Peyer's patch (tissue), 4 donors: ENCODE measurements around the gene PC. TPM values are rescaled to one million over a fixed set of nuclear protein-coding genes. Genes with fewer than 3 reads are reported as not detected.

Source experiments
- DNase-seq, 3 donors: peaks; one replicate each; pipeline ENCODE4 v3.0.0-alpha.2; 2017 to 2019
- H3K27ac ChIP-seq, 4 donors: fragments of 200-600 bp; sonication (generic); one replicate each; pipeline ENCODE4 v1.5.1; 2016 to 2019
- H3K27me3 ChIP-seq, 2 donors: fragments of 200-600 bp; sonication (generic); one replicate each; pipeline ENCODE4 v1.5.1; 2019
- H3K36me3 ChIP-seq, 3 donors: fragments of 200-600 bp; sonication (generic); one replicate each; pipeline ENCODE4 v1.5.1; 2016 to 2019
- H3K4me1 ChIP-seq, 4 donors: fragments of 200-600 bp; sonication (generic); one replicate each; pipeline ENCODE4 v1.5.1; 2016 to 2019
- H3K4me3 ChIP-seq, 4 donors: fragments of 200-600 bp; sonication (generic); 1 replicate in 3 of 4; 2 replicates in 1 of 4; pipeline ENCODE4 v1.5.1; 2016 to 2019; ENCODE audit warnings: mild to moderate bottlenecking in 1 of 4
- H3K9me3 ChIP-seq, 4 donors: fragments of 200-600 bp; sonication (generic); one replicate each; pipeline ENCODE4 v1.5.1; 2016 to 2019; ENCODE audit warnings: mild to moderate bottlenecking in 1 of 4
- CTCF ChIP-seq, 6 experiments: fragments of 450-650 bp in 4 of 6; fragments of 200-600 bp in 2 of 6; sonication (generic) in 1 of 6; IDR thresholded peaks; one replicate each; pipeline ENCODE4 v1.5.1; 2017 to 2019; ENCODE audit warnings: antibody characterized with exemption in 6 of 6, mild to moderate bottlenecking in 3 of 6, moderate library complexity in 1 of 6
- POLR2A ChIP-seq, 2 donors: fragments of 450-650 bp; IDR thresholded peaks; one replicate each; pipeline ENCODE4 v1.5.1; 2017; ENCODE audit warnings: antibody characterized with exemption in 2 of 2, mild to moderate bottlenecking in 2 of 2, moderate library complexity in 2 of 2
- total RNA-seq, 4 donors: library from RNA; depleted of rRNA; stranded (reverse); fragments of >200 nt; gene quantifications; one replicate each; pipeline ENCODE4 v1.1.0, GENCODE V29; 2016

The PC gene
- total RNA-seq, 4 donors from 2014 or later: 15.7 to 88.9 (median 77.2) TPM

- Histone ChIP-seq H3K27me3 (no peaks in the 10 kb centered on the region), H3K27ac (peak overlapping the region in 1 of 4 donors; percentile 25), H3K36me3 (no peaks in the 10 kb centered on the region), H3K4me1 (peaks cover 0 to 17% (median 6%) of the 10 kb centered on the region in 4 donors), H3K4me3 (peak overlapping the region in 2 of 4 donors; percentile 76 to 92), H3K9me3 (no peaks in the 10 kb centered on the region)
- no peak for DNase-seq
- TF ChIP-seq POLR2A (IDR thresholded peaks at IDR 0.05) (no peak), CTCF (IDR thresholded peaks at IDR 0.05) (peak in 1 of 6 experiments; percentile 22)
Measured at GRCh38 chr11:66956689-66957290, 1.4 kb downstream of the PC start.

GRCh38 chr11:66953081-66953833, 4.9 kb downstream of the PC start:
- Histone ChIP-seq H3K27ac (peak overlapping the region in 1 of 4 donors; percentile 29), H3K36me3 (peaks cover 0 to 5% (median 0%) of the 10 kb centered on the region in 3 donors), H3K4me1 (peaks cover 0 to 10% (median 2%) of the 10 kb centered on the region in 4 donors), H3K4me3 (no peak overlapping the region), H3K27me3 (no peaks in the 10 kb centered on the region), H3K9me3 (no peaks in the 10 kb centered on the region)
- no peak for DNase-seq
- TF ChIP-seq CTCF (IDR thresholded peaks at IDR 0.05) (no peak), POLR2A (IDR thresholded peaks at IDR 0.05) (no peak)

- Histone ChIP-seq H3K27ac (no peak overlapping the region), H3K4me1 (peaks cover 0 to 6% (median 0%) of the 10 kb centered on the region in 4 donors), H3K9me3 (no peaks in the 10 kb centered on the region), H3K36me3 (peaks cover 0 to 5% (median 0%) of the 10 kb centered on the region in 3 donors), H3K4me3 (no peak overlapping the region), H3K27me3 (no peaks in the 10 kb centered on the region)
- peak in 1 of 3 donors; percentile 47 for DNase-seq
- no peak for TF ChIP-seq CTCF (IDR thresholded peaks at IDR 0.05)
- no peak for TF ChIP-seq POLR2A (IDR thresholded peaks at IDR 0.05)
Measured at GRCh38 chr11:66951927-66952337, 6.3 kb downstream of the PC start.

GRCh38 chr11:66951135-66951534, 7.0 kb downstream of the PC start:
- DNase-seq: no peak
- Histone ChIP-seq H3K4me3 (no peak overlapping the region), H3K27me3 (no peaks in the 10 kb centered on the region), H3K27ac (no peak overlapping the region), H3K4me1 (peaks cover 0 to 5% (median 0%) of the 10 kb centered on the region in 4 donors), H3K9me3 (no peaks in the 10 kb centered on the region), H3K36me3 (peaks cover 0 to 5% (median 0%) of the 10 kb centered on the region in 3 donors)
- no peak for TF ChIP-seq POLR2A (IDR thresholded peaks at IDR 0.05)
- no peak for TF ChIP-seq CTCF (IDR thresholded peaks at IDR 0.05)

GRCh38 chr11:66950112-66950535, 8.1 kb downstream of the PC start:
- Histone ChIP-seq H3K4me1 (peaks cover 0 to 5% (median 0%) of the 10 kb centered on the region in 4 donors), H3K27me3 (no peaks in the 10 kb centered on the region), H3K27ac (peak overlapping the region in 1 of 4 donors; percentile 30), H3K4me3 (no peak overlapping the region), H3K9me3 (no peaks in the 10 kb centered on the region), H3K36me3 (peaks cover 0 to 5% (median 0%) of the 10 kb centered on the region in 3 donors)
- TF ChIP-seq CTCF (IDR thresholded peaks at IDR 0.05) (no peak), POLR2A (IDR thresholded peaks at IDR 0.05) (no peak)
- DNase-seq: peak in 2 of 3 donors; percentile 55 to 78
